ENCODE data around the gene CDK5. TPM values are rescaled to one million over a fixed set of nuclear protein-coding genes. Genes with fewer than 3 reads are reported as not detected.
A peak's percentile ranks its signal among the peaks of the same experiment; 100 is the strongest.

Gene CDK5
- polyA plus RNA-seq (2012; ENCODE audit: insufficient read depth, insufficient read length, low read depth) = 56.3 TPM

GRCh38 chr7:151057506-151057988 lies at the start of gene CDK5:
Gene CDK5, minus strand, starts transcription at chr7:151057897. Its CDS starts 49 bp downstream, at chr7:151057848.
- TF ChIP-seq, protein P1, sequence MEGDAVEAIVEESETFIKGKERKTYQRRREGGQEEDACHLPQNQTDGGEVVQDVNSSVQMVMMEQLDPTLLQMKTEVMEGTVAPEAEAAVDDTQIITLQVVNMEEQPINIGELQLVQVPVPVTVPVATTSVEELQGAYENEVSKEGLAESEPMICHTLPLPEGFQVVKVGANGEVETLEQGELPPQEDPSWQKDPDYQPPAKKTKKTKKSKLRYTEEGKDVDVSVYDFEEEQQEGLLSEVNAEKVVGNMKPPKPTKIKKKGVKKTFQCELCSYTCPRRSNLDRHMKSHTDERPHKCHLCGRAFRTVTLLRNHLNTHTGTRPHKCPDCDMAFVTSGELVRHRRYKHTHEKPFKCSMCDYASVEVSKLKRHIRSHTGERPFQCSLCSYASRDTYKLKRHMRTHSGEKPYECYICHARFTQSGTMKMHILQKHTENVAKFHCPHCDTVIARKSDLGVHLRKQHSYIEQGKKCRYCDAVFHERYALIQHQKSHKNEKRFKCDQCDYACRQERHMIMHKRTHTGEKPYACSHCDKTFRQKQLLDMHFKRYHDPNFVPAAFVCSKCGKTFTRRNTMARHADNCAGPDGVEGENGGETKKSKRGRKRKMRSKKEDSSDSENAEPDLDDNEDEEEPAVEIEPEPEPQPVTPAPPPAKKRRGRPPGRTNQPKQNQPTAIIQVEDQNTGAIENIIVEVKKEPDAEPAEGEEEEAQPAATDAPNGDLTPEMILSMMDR (IDR thresholded peaks at IDR 0.05; ENCODE audit: low read depth, low read length) = no peak
- H3K4me1 ChIP-seq = peaks cover 20% of the 10 kb centered on the region
- no peaks in the 10 kb centered on the region for H3K9me3 ChIP-seq
- H3K4me3 ChIP-seq (ENCODE audit: low read depth, low read length) = peak within 1 kb of the TSS; percentile 94
- H3K36me3 ChIP-seq = peaks cover 6% of the 10 kb centered on the region; the same call in 1 of the 2 replicates
- DNase-seq = no peak
- no peaks in the 10 kb centered on the region for H3K27me3 ChIP-seq

DNA sequence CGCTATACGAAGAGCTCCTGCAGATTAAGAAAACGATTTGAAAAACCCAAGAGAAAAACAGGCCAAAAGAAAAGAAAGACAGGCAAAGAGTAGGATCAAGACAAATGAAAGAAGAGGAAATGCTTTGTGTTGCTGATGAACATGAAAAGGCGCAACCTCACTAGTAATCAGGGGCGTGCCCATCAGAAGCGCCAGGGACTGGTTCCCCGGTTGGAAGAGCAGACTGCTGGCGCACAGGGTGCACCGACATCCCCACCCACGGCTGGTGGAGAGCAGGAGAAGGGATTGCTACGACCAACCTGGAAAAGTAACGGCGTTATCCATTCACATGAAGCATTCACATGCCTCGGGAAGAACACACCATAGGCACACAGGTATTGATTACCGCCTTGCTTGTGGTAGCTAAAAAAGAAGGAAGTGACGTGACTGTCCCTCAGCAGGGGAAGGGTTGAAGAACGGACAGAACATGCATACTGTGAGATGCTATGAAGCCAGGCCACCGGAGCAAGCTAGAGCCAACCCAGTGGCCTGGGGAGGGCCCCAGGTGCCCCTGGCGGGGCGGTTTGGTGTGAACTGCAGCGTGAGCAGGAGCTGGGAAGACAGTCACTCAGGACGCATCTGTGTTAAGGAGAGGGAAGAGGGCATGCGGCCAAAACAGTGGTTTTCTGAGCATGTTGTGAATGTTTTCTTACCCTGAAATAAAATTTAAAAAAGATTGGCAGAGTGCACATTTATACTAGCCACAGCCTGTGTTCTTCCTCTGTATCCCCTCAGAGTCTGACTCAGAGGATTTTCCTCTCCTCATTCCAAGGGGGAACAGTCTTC lies 46.9 kb upstream of the CDK5 start:
- Histone ChIP-seq H3K4me3 (ENCODE audit: low read depth, low read length) (no peak overlapping the region), H3K9me3 (no peaks in the 10 kb centered on the region), H3K36me3 (peaks cover 14% of the 10 kb centered on the region), H3K4me1 (no peaks in the 10 kb centered on the region), H3K27me3 (no peaks in the 10 kb centered on the region)
- TF ChIP-seq, protein P1 (IDR thresholded peaks at IDR 0.05; ENCODE audit: low read depth, low read length) = no peak
- DNase-seq = peak; percentile 6

DNA sequence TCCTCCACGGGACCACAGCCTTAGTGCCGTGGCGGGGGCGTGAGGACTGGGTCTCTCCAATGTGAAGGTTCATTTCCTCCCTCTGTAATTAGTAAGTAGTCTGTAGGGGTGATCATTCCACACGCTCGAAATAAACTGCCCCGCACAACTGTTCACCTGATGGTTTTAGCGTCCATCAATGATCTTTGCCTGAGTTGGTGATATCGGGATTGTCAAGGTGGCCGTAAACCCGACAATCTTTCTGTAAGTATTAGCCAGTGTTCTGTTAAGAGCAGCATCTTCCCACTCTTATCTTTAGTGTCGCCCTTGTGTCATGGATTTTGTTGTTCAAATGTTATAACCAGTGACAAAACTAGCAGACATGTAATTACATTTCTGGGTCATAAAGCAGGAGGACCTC lies 46.3 kb upstream of the CDK5 start:
- no peak for DNase-seq
- Histone ChIP-seq H3K4me1 (no peaks in the 10 kb centered on the region), H3K9me3 (no peaks in the 10 kb centered on the region), H3K27me3 (no peaks in the 10 kb centered on the region), H3K4me3 (ENCODE audit: low read depth, low read length) (no peak overlapping the region), H3K36me3 (peaks cover 14% of the 10 kb centered on the region)
- TF ChIP-seq, protein P1 (IDR thresholded peaks at IDR 0.05; ENCODE audit: low read depth, low read length) = no peak

- H3K4me1 ChIP-seq = no peaks in the 10 kb centered on the region
- DNase-seq = no peak
- no peaks in the 10 kb centered on the region for H3K27me3 ChIP-seq
- TF ChIP-seq, protein P1 (IDR thresholded peaks at IDR 0.05; ENCODE audit: low read depth, low read length) = no peak
- H3K36me3 ChIP-seq = peaks cover 16% of the 10 kb centered on the region
- no peaks in the 10 kb centered on the region for H3K9me3 ChIP-seq
- H3K4me3 ChIP-seq (ENCODE audit: low read depth, low read length) = no peak overlapping the region
These were observed 45.3 kb upstream of the CDK5 start for GRCh38 chr7:151102991-151103390.

GRCh38 chr7:151101621-151102396 lies 44.1 kb upstream of the CDK5 start:
- TF ChIP-seq, protein P1 (IDR thresholded peaks at IDR 0.05; ENCODE audit: low read depth, low read length) = no peak
- DNase-seq = peak; percentile 6

More at GRCh38 chr7:151101621-151102396, 44.1 kb upstream of the CDK5 start:
- Histone ChIP-seq H3K4me3 (ENCODE audit: low read depth, low read length) (no peak overlapping the region), H3K4me1 (no peaks in the 10 kb centered on the region), H3K36me3 (peaks cover 17% of the 10 kb centered on the region), H3K9me3 (no peaks in the 10 kb centered on the region), H3K27me3 (no peaks in the 10 kb centered on the region)
